ENCODE results near the gene G0S2. TPM values are rescaled to one million over a fixed set of nuclear protein-coding genes. Genes with fewer than 3 reads are reported as not detected.

G0S2 gene
- total RNA-seq, 1 donor from 2014 or later = 0.79 TPM

DNA sequence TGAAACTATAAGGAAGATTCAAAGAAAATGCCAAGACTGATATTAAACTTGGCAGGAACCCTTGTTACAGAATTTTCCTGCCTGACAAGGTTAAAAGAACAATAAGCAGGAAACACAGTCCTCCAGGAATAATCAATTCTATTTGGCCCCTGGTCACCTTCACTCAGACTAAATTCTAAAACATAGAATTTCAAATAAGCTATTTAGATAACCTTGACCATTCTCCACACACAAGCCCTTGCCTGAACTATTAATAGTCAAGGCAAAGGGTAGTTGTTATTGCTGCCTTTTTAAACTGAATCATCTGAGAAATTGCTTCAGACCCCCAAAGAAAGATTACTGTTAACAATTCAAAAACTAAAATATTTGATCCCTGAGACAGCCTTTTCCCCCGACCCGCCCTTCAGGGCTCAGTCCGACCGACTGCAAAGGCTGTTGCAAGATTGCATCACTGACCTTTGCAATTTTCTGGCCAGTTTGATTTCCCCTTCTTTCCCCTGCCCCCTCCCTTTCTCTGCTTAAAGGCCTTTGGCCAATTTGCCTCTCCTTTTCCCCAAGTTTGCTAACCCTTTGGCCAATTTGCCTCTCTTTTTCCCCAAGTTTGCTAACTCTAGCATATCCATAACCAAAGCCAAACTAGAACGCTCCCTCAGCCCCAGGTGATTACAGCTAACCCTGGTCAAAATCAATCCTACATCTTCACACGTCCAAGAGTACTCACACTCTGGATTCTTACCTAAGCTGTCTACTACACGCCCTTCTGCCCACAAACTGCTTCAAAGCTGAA is 1.4 kb upstream of the G0S2 start:
- peak overlapping the region; percentile 4 for H3K27ac Mint-ChIP-seq
- TF ChIP-seq, protein P1, sequence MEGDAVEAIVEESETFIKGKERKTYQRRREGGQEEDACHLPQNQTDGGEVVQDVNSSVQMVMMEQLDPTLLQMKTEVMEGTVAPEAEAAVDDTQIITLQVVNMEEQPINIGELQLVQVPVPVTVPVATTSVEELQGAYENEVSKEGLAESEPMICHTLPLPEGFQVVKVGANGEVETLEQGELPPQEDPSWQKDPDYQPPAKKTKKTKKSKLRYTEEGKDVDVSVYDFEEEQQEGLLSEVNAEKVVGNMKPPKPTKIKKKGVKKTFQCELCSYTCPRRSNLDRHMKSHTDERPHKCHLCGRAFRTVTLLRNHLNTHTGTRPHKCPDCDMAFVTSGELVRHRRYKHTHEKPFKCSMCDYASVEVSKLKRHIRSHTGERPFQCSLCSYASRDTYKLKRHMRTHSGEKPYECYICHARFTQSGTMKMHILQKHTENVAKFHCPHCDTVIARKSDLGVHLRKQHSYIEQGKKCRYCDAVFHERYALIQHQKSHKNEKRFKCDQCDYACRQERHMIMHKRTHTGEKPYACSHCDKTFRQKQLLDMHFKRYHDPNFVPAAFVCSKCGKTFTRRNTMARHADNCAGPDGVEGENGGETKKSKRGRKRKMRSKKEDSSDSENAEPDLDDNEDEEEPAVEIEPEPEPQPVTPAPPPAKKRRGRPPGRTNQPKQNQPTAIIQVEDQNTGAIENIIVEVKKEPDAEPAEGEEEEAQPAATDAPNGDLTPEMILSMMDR (IDR thresholded peaks at IDR 0.05; ENCODE audit: unreplicated experiment) = no peak
- peaks cover 3% of the 10 kb centered on the region for H3K9me3 Mint-ChIP-seq (ENCODE audit: low read depth)
- H3K4me3 Mint-ChIP-seq (ENCODE audit: low read depth) = peak overlapping the region; percentile 4
- H3K27me3 Mint-ChIP-seq = peaks cover 81% of the 10 kb centered on the region
- H3K4me1 Mint-ChIP-seq (ENCODE audit: low read depth) = peaks cover 25% of the 10 kb centered on the region
- H3K36me3 Mint-ChIP-seq (ENCODE audit: insufficient read depth) = no peaks in the 10 kb centered on the region
- DNase-seq (ENCODE audit: low spot score, unreplicated experiment) = no peak

DNA sequence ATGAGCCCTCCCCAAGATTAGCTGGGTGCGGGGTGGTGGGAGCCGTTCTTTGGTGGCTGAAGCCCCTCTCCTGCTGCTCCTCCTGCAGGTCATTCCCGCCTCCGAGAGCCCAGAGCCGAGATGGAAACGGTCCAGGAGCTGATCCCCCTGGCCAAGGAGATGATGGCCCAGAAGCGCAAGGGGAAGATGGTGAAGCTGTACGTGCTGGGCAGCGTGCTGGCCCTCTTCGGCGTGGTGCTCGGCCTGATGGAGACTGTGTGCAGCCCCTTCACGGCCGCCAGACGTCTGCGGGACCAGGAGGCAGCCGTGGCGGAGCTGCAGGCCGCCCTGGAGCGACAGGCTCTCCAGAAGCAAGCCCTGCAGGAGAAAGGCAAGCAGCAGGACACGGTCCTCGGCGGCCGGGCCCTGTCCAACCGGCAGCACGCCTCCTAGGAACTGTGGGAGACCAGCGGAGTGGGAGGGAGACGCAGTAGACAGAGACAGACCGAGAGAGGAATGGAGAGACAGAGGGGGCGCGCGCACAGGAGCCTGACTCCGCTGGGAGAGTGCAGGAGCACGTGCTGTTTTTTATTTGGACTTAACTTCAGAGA is 448 bp downstream of the G0S2 start:
- TF ChIP-seq, protein P1 (IDR thresholded peaks at IDR 0.05; ENCODE audit: unreplicated experiment) = no peak
- Mint-ChIP-seq H3K36me3 (ENCODE audit: insufficient read depth) (no peaks in the 10 kb centered on the region), H3K27me3 (peaks cover 90% of the 10 kb centered on the region), H3K27ac (no peak overlapping the region), H3K4me3 (ENCODE audit: low read depth) (peak overlapping the region; percentile 66), H3K4me1 (ENCODE audit: low read depth) (peaks cover 25% of the 10 kb centered on the region), H3K9me3 (ENCODE audit: low read depth) (peaks cover 3% of the 10 kb centered on the region)
- peak; percentile 22 for DNase-seq (ENCODE audit: low spot score, unreplicated experiment)

DNA sequence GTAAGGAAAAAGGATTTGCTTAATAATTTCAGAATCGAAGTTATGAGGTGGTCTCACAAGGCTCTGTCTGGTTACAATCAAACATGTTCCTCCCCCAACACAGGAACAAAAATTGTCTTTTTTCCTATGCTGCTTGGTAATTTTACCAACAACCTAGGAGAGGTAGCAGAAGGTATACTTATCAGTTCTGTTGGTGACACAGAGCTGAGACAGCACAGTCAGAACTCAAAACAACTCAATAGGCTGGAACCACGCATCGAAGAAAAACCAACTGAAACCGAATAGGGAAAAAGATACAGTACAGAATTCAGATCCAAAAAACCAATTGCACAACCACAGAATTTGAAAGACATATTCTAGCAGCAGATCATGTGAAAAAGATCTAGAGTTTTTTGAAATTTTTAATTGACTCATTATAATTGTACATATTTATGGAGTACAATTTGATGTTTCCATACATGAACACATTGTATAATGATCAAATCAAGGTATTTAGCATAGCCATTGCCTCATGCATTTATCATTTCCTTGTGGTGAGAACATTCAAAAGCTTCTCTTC is 3.8 kb downstream of the G0S2 start:
- DNase-seq (ENCODE audit: low spot score, unreplicated experiment) = no peak
- no peaks in the 10 kb centered on the region for H3K9me3 Mint-ChIP-seq (ENCODE audit: low read depth)

DNA sequence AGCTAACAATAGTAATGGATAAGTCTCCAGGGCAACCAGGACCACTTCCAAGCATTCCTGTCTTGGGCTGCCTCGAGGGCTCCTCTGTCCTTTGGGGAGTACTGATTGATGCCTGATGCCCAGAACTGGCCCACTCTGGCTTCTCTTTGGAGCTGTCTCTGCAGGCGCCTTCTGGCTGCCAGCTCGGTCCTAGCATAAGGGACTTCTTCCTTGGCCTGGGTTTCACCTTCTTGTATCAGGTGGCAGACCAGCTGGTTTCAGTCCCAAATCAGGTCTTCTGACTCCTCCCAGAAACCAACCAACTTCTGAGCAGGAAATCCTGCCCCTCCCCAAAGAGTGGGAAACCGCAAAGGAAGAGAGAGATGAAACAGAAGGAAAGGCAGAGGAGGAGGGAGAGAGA is 10.6 kb downstream of the G0S2 start:
- TF ChIP-seq, protein P1 (IDR thresholded peaks at IDR 0.05; ENCODE audit: unreplicated experiment) = no peak
- Mint-ChIP-seq H3K4me1 (ENCODE audit: low read depth) (peaks cover 3% of the 10 kb centered on the region), H3K27ac (no peak overlapping the region), H3K4me3 (ENCODE audit: low read depth) (no peak overlapping the region), H3K27me3 (peaks cover 32% of the 10 kb centered on the region), H3K36me3 (ENCODE audit: insufficient read depth) (no peaks in the 10 kb centered on the region), H3K9me3 (ENCODE audit: low read depth) (no peaks in the 10 kb centered on the region)
- DNase-seq (ENCODE audit: low spot score, unreplicated experiment) = no peak

More for the DNA sequence above, 3.8 kb downstream of the G0S2 start:
- Mint-ChIP-seq H3K27me3 (peaks cover 76% of the 10 kb centered on the region), H3K4me1 (ENCODE audit: low read depth) (peaks cover 12% of the 10 kb centered on the region), H3K27ac (no peak overlapping the region), H3K36me3 (ENCODE audit: insufficient read depth) (no peaks in the 10 kb centered on the region), H3K4me3 (ENCODE audit: low read depth) (no peak overlapping the region)
- TF ChIP-seq, protein P1 (IDR thresholded peaks at IDR 0.05; ENCODE audit: unreplicated experiment) = no peak

DNA sequence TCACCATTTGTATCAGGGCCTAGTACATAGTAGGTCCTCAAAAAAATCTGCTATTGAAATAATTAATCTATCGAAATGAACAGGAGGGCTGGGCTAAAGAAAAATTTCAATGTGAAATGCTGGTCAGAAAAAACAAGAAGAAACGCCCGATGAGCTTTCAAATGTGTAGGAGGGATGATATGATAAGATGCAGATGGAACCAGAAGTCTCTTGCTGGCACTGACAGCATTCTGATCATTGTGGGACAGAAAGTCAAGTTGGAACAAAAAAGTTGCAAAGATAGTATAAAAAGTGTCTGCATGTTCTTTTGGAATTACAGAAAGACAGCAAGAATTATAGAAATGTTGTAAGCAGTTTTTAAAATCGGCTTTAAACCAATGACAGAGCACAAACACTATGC is 11.1 kb downstream of the G0S2 start:
- Mint-ChIP-seq H3K9me3 (ENCODE audit: low read depth) (no peaks in the 10 kb centered on the region), H3K27me3 (peaks cover 29% of the 10 kb centered on the region), H3K36me3 (ENCODE audit: insufficient read depth) (no peaks in the 10 kb centered on the region), H3K4me3 (ENCODE audit: low read depth) (no peak overlapping the region), H3K4me1 (ENCODE audit: low read depth) (peaks cover 6% of the 10 kb centered on the region), H3K27ac (no peak overlapping the region)
- DNase-seq (ENCODE audit: low spot score, unreplicated experiment) = no peak
- TF ChIP-seq, protein P1 (IDR thresholded peaks at IDR 0.05; ENCODE audit: unreplicated experiment) = no peak

Measured in progenitor cell of endocrine pancreas (in vitro differentiated cells).